OCI-LY3 (cell line): ENCODE results near the gene CTDP1.
"Not testable (repeated sequence)": the region's sequence is repeated elsewhere in the genome, so short reads cannot be mapped to it uniquely, and the experiment has no call there.

Source experiments
- H2AFZ ChIP-seq: fragments of 200-600, 300-600 bp; shearing (Covaris generic); 2 replicates; pipeline ENCODE4 v1.6.0; 2014; ENCODE audit warnings: antibody characterized with exemption, low read depth, low read length
- H3K27ac ChIP-seq: fragments of 200-600, 300-600 bp; sonication (generic); 2 replicates; pipeline ENCODE4 v1.5.1; 2014; ENCODE audit warnings: mild to moderate bottlenecking, low read length, moderate library complexity, mixed read lengths
- H3K27me3 ChIP-seq: fragments of 200-600, 300-600 bp; sonication (generic); 2 replicates; pipeline ENCODE4 v1.6.1; 2014; ENCODE audit warnings: low read depth, low read length, mixed read lengths
- H3K36me3 ChIP-seq: fragments of 200-600, 300-600 bp; sonication (generic); replicated peaks from 2 replicates; pipeline ENCODE3; 2014; ENCODE audit warnings: low read depth, low read length, mixed read lengths
- H3K4me1 ChIP-seq: fragments of 300-600, 200-600 bp; sonication (generic); 2 replicates; pipeline ENCODE4 v1.6.1; 2014; ENCODE audit warnings: low read length, mixed read lengths
- H3K4me2 ChIP-seq: fragments of 200-600, 300-600 bp; sonication (generic); 2 replicates; pipeline ENCODE4 v1.6.1; 2014; ENCODE audit warnings: low read length, mixed read lengths
- H3K4me3 ChIP-seq: fragments of 300-600, 200-600 bp; sonication (generic); 2 replicates; pipeline ENCODE4 v1.5.1; 2014; ENCODE audit warnings: antibody characterized with exemption, mild to moderate bottlenecking, low read length, moderate library complexity
- H3K79me2 ChIP-seq: fragments of 300-600, 200-600 bp; shearing (Covaris generic); 2 replicates; pipeline ENCODE4 v1.6.1; 2014; ENCODE audit warnings: mild to moderate bottlenecking, low read length, mixed read lengths
- H3K9ac ChIP-seq: fragments of 300-600, 200-600 bp; shearing (Covaris generic); 2 replicates; pipeline ENCODE4 v1.6.0; 2014; ENCODE audit warnings: mild to moderate bottlenecking, low read length, moderate library complexity
- H3K9me3 ChIP-seq: fragments of 200-600, 300-600 bp; shearing (Covaris generic); 2 replicates; pipeline ENCODE4 v1.6.1; 2014; ENCODE audit warnings: low read length, mixed read lengths; ENCODE audit not compliant: insufficient read depth
- H4K20me1 ChIP-seq: fragments of 200-600, 300-600 bp; sonication (generic); 2 replicates; pipeline ENCODE4 v1.6.1; 2016; ENCODE audit warnings: low read length, mixed read lengths; ENCODE audit not compliant: insufficient read depth
- CTCF ChIP-seq: fragments of 200-600, 300-600 bp; sonication (generic); IDR thresholded peaks from 2 replicates; pipeline ENCODE4 v1.5.1; 2014; ENCODE audit warnings: antibody characterized with exemption, low read length, low read depth
- EZH2phosphoT487 ChIP-seq: fragments of 200-600 bp; shearing (Covaris generic); IDR thresholded peaks from 2 replicates; pipeline ENCODE4 v1.6.1; 2018; ENCODE audit warnings: antibody characterized with exemption, mixed run types, low read depth

The CTDP1 gene

GRCh38 chr18:79692886-79693285, 13.3 kb downstream of the CTDP1 start:
- H3K9me3 ChIP-seq, result no peaks in the 10 kb centered on the region
- no peak overlapping the region for H3K4me2 ChIP-seq
- peaks cover 12% of the 10 kb centered on the region for H3K36me3 ChIP-seq
- H4K20me1 ChIP-seq, result peaks cover 48% of the 10 kb centered on the region
- H3K27ac ChIP-seq, result no peak overlapping the region
- H3K79me2 ChIP-seq, result peaks cover 66% of the 10 kb centered on the region
- H3K4me3 ChIP-seq, result no peak overlapping the region
- H3K4me1 ChIP-seq, result no peaks in the 10 kb centered on the region
- TF ChIP-seq EZH2phosphoT487 (no peak), CTCF (no peak)
- no peaks in the 10 kb centered on the region for H3K27me3 ChIP-seq
- no peak overlapping the region for H2AFZ ChIP-seq
- H3K9ac ChIP-seq, result no peak overlapping the region

- TF ChIP-seq CTCF (no peak), EZH2phosphoT487 (no peak)
- Histone ChIP-seq H2AFZ (no peak overlapping the region), H3K4me2 (no peak overlapping the region), H3K9ac (no peak overlapping the region), H3K4me1 (no peaks in the 10 kb centered on the region), H3K27ac (no peak overlapping the region), H3K36me3 (peaks cover 19% of the 10 kb centered on the region), H3K9me3 (no peaks in the 10 kb centered on the region), H3K4me3 (no peak overlapping the region), H4K20me1 (peaks cover 45% of the 10 kb centered on the region), H3K79me2 (peaks cover 61% of the 10 kb centered on the region), H3K27me3 (no peaks in the 10 kb centered on the region)
Observed at GRCh38 chr18:79693561-79694205, 14.1 kb downstream of the CTDP1 start.

GRCh38 chr18:79694206-79694894, 14.7 kb downstream of the CTDP1 start:
- not testable (repeated sequence) for H3K9me3 ChIP-seq

GRCh38 chr18:79694895-79695213, 15.3 kb downstream of the CTDP1 start:
- peaks cover 34% of the 10 kb centered on the region for H4K20me1 ChIP-seq
- H3K27me3 ChIP-seq, result no peaks in the 10 kb centered on the region
- no peak overlapping the region for H2AFZ ChIP-seq
- H3K9me3 ChIP-seq, result no peaks in the 10 kb centered on the region
- TF ChIP-seq CTCF, result no peak
- TF ChIP-seq EZH2phosphoT487, result no peak
- no peak overlapping the region for H3K9ac ChIP-seq
- no peak overlapping the region for H3K4me2 ChIP-seq
- peaks cover 28% of the 10 kb centered on the region for H3K36me3 ChIP-seq
- no peaks in the 10 kb centered on the region for H3K4me1 ChIP-seq
- H3K4me3 ChIP-seq, result no peak overlapping the region
- H3K79me2 ChIP-seq, result peaks cover 49% of the 10 kb centered on the region
- no peak overlapping the region for H3K27ac ChIP-seq

More at GRCh38 chr18:79694206-79694894, 14.7 kb downstream of the CTDP1 start:
- not testable (repeated sequence) for H2AFZ ChIP-seq, H3K27ac ChIP-seq, H3K4me1 ChIP-seq, H3K9ac ChIP-seq, H3K27me3 ChIP-seq, H3K4me2 ChIP-seq, H3K4me3 ChIP-seq
- H3K79me2 ChIP-seq, result peaks cover 54% of the 10 kb centered on the region
- peaks cover 23% of the 10 kb centered on the region for H3K36me3 ChIP-seq
- peaks cover 39% of the 10 kb centered on the region for H4K20me1 ChIP-seq
